AML-193 (cell line): ENCODE measurements around the gene DAD1.
"Not testable (repeated sequence)": the region's sequence is repeated elsewhere in the genome, so short reads cannot be mapped to it uniquely, and the experiment has no call there.

Experiments
- DNase-seq, 2 experiments: peaks; one replicate each; lab custom pipeline; 2025; lab: John Stamatoyannopoulos, UW

The DAD1 gene

GRCh38 chr14:22589096-22589839 is at the start of gene DAD1:
Gene DAD1, minus strand, starts transcription at chr14:22589224. Its CDS starts 67 bp downstream, at chr14:22589157.
- peak; percentile 98 to 99 for DNase-seq

- not testable (repeated sequence) for DNase-seq
Measured at GRCh38 chr14:22635980-22636379, 47.0 kb upstream of the DAD1 start.

- DNase-seq, result no peak
Measured at GRCh38 chr14:22634233-22634900, 45.3 kb upstream of the DAD1 start.

GRCh38 chr14:22630486-22630885 is 41.5 kb upstream of the DAD1 start:
- no peak for DNase-seq

DNA sequence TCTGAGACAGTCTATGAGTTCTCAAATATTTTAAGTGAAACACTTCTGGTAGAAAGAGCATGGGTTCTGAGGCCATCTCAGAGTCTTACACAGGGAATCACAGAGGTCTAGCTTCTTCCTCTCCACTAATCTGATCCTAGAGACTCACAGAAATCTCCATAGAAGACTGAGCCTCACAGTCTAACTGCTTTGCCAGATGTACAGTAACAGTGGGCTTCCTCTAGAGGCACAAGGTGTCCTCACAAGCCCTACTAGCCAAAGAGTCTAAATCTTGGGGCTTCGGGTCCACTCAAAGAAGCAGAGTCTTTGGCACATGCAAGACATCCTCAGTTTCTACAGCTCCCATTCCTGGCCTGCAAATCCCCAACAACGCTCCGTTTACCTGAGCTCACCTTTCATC is 41.0 kb upstream of the DAD1 start:
- DNase-seq, result no peak

DNA sequence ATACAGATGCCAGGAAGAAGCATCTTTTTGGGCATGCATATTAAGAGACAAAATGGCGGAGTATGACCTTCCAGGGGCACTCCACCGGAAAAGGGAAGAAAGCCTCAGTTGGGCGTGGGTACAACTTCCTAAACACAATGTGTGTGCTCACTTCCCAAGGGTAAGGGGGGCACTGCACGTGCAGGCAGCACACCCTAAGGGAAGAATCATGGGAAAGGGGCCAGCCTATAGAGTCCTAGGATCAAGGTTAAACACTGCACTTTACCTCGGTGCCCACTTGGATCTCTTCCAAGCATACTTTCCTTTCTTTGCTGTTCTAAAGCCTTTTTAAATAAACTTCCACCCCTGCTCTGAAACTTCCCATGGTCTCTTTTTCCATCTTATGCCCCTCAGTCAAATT is 40.3 kb upstream of the DAD1 start:
- no peak for DNase-seq

DNA sequence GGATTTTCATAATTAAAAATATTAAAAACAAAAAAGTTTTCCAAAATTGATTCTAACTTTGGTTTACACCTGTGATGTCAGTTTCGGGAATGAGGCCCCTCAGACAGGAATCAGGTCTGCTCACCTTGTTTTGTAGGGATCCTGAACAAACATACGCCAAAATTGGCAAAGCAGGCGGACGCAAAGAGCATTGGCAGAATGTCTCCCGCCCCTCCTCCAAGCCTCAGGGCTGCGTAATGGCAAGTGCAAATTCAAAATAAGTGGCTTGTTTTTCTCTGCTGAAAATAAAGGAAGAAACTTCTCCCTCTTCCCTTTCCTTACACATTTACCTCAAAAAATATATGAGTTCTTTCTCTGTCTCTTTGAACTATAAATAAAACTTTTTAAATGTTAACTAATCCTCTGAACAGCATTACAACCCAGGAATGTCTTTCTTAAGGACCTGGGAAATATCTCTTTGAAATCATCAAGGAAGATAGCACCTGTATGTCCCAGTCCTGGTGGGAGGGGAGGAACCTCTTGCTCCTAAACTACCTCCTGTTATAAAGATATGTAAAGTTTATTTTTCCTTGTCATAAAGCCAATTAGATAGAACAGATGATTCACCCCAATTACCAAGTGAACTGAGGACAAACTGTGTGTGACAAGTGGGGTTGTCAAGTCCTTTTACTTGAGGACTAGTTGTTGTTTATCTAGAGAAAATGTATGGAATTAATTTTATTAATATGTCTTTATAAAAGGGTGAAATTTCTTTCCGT is 38.7 kb upstream of the DAD1 start:
- DNase-seq, result no peak

- DNase-seq, result no peak
Measured at GRCh38 chr14:22626590-22626989, 37.6 kb upstream of the DAD1 start.

- DNase-seq, result no peak
Measured at GRCh38 chr14:22623047-22623446, 34.0 kb upstream of the DAD1 start.

- no peak for DNase-seq
Measured at GRCh38 chr14:22622255-22622654, 33.2 kb upstream of the DAD1 start.

- not testable (repeated sequence) for DNase-seq
Measured at GRCh38 chr14:22615765-22616164, 26.7 kb upstream of the DAD1 start.

DNA sequence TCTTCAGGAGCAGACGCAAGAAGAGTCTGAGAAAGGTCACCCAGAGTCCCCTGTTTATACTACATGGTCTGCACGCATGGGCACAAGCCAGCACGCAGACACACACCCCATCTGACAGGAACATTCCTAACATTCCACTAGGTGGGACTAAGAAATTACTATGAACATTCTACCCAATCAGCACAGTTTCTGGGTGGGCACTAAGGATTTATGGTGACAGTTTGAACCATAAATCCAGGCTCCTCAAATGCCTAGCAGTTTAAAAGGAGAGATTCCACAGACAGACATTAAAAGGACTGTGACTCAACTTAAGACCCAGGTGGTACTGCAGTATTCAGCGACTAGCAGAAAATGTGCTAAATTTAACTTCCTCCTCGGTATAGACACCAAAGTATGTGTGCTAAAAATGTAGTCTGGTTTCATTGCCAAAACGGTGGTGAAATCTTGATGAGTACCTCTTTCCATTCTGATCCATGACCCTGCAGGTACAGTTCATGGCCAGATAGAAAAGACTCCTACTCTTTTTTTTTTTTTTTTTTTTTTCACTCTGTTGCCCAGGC is 25.3 kb upstream of the DAD1 start:
- no peak for DNase-seq

DNA sequence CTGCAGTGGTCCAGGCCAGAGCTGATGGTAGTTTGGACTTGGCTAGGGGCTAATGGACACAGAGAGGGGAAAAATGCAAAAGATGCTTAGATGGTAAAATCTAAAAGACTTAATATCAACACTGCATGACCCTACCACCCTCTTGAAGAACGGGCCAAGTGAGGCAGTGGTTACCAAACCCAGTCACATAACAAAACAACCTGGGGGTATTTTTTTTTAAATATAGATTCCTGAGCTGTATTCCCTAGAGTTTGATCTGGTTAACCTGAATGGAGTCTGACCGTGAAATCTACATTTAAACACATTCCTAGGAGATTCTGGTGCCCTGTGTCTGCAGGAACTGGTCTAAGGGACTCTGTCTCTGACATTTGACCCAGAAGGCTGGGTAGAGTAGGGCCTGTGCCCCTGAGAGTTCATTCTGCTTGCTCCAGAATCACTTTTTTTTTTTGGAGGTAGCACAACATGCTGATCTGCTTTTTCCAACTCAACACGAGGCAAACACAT is 24.8 kb upstream of the DAD1 start:
- no peak for DNase-seq

GRCh38 chr14:22613106-22613695 is 24.2 kb upstream of the DAD1 start:
- no peak for DNase-seq

DNA sequence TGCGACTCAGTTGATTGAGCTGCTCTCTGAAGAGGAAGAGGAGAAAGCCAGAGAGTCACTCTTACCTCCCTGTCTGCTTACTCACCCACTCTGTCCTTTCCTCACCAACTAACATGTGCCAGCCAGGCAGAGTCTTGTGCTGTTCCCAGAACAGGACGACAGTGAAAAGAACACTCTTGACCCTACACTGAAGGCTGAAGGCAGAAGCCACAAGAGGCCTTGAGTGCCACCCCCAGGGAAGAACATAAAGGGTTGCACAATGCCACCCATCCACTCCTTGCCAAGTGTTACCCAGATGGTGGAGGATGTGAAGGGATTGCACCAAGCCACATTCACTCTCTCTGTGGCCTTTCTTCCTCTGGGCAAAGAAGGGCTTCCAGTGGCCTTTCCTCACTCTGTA is 21.9 kb upstream of the DAD1 start:
- peak in 1 of 2 experiments; percentile 11 for DNase-seq

DNA sequence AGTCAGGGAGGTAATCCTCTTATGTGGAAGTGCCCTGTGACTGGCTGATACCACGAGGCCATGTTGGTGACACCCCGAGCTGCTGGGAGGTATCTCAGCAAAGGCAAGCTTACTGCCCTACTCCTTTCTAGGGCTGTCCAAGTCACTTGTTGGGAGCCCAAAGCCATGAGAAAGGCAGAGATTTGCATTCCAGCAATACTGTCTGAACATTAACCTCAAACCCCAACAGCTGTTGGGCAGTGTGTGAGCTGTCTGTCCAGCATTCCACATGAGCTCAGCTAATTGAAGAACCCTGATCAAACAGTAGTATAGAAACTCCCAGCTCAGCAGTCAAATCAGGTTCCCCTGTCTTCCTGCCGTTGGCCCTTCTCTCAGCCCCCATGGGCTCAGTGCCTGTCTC is 18.3 kb upstream of the DAD1 start:
- no peak for DNase-seq

GRCh38 chr14:22606380-22606779 is 17.4 kb upstream of the DAD1 start:
- DNase-seq, result no peak

DNA sequence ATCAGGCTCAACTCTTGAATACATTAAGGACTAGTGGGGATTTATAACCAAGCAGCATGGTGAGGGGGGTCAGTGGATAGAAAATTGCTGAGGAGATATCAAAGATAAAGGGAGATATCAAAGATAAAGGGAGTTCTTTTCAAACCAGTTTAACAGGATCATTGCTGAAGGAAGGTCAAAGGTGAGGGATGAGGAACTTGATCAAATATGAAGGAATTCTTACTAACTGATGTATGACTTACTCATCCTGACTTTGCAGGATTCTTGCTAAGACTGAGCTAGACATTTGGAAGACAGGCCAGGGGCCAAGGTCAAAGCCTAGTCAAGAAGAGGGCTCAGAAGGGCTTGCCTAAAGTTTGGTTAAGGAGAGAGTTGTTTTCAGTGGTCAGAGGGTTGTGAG is 13.8 kb upstream of the DAD1 start:
- DNase-seq, result no peak

GRCh38 chr14:22601996-22602395 is 13.0 kb upstream of the DAD1 start:
- DNase-seq, result no peak

GRCh38 chr14:22601456-22601855 is 12.4 kb upstream of the DAD1 start:
- no peak for DNase-seq

DNA sequence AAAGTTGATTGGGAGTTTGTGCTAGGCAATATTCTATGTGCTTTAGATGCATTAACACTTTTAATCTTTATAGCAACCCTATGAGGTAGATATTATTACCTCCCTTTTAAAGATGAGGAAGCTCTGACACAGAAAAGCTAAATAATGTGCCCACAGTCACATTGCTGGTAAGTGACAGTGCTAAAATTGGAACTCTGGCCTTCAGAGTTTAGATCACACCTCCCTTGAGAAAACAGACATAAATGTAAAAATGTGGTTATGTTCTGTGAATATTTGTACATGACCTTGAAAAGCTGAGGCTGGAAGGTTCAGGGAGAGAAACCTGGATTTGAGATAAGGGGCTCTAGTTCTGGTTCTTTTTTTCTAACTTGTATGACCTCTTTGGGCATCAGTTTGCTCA is 11.0 kb upstream of the DAD1 start:
- no peak for DNase-seq

- DNase-seq, result no peak
Measured at GRCh38 chr14:22599349-22599748, 10.3 kb upstream of the DAD1 start.
